Nephron progenitor cell (in vitro differentiated cells): Measurements from ENCODE around the gene RAD51B.
"Not testable (repeated sequence)": the region's sequence is repeated elsewhere in the genome, so short reads cannot be mapped to it uniquely, and the experiment has no call there.

ENCODE experiments used
- DNase-seq: peaks from one replicate; pipeline ENCODE4 v3.0.0; 2021
- H3K27ac Mint-ChIP-seq: 2 replicates; pipeline ENCODE4 v1.8.0; 2021; ENCODE audit warnings: mild to moderate bottlenecking, moderate library complexity, mixed read lengths
- H3K27me3 Mint-ChIP-seq: 2 replicates; pipeline ENCODE4 v1.8.0; 2021; ENCODE audit warnings: mild to moderate bottlenecking, low read depth, mixed read lengths; ENCODE audit not compliant: poor library complexity
- H3K36me3 Mint-ChIP-seq: 2 replicates; pipeline ENCODE4 v1.8.0; 2021; ENCODE audit warnings: low read depth, mixed read lengths
- H3K4me1 Mint-ChIP-seq: 2 replicates; pipeline ENCODE4 v1.8.0; 2021; ENCODE audit warnings: mixed read lengths
- H3K4me3 Mint-ChIP-seq: 2 replicates; pipeline ENCODE4 v1.8.0; 2021; ENCODE audit warnings: mild to moderate bottlenecking, moderate library complexity, mixed read lengths
- H3K9me3 Mint-ChIP-seq: 2 replicates; pipeline ENCODE4 v1.8.0; 2021; ENCODE audit warnings: mild to moderate bottlenecking, moderate library complexity, mixed read lengths
- TF ChIP-seq, protein P1 (sequence below): fragments of 200-600 bp; sonication (generic); IDR thresholded peaks from 2 replicates; pipeline ENCODE4 v1.5.0; 2021; ENCODE audit warnings: antibody characterized with exemption

The RAD51B gene

DNA sequence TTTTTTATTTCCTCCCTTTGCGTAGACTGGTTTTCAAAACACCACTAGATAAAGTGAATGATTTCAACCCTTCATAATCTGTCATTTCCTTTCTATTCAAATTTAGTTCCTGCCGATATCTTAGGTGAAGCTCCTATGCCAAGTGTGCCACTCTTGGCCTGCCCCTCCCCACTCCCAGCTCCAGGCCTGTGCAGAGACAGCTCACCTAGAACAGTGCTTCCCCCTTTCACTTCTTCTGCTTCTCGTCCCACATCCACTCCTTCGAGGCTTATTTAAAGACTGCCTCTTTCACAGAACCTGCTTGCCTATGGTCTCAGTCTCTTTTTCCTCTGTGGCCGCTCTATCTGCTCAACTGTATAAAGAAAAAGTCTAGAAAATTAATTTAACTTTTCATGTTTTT is 473.8 kb downstream of the RAD51B start:
- TF ChIP-seq, protein P1, sequence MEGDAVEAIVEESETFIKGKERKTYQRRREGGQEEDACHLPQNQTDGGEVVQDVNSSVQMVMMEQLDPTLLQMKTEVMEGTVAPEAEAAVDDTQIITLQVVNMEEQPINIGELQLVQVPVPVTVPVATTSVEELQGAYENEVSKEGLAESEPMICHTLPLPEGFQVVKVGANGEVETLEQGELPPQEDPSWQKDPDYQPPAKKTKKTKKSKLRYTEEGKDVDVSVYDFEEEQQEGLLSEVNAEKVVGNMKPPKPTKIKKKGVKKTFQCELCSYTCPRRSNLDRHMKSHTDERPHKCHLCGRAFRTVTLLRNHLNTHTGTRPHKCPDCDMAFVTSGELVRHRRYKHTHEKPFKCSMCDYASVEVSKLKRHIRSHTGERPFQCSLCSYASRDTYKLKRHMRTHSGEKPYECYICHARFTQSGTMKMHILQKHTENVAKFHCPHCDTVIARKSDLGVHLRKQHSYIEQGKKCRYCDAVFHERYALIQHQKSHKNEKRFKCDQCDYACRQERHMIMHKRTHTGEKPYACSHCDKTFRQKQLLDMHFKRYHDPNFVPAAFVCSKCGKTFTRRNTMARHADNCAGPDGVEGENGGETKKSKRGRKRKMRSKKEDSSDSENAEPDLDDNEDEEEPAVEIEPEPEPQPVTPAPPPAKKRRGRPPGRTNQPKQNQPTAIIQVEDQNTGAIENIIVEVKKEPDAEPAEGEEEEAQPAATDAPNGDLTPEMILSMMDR: no peak
- Mint-ChIP-seq H3K27me3 (peaks cover 2% of the 10 kb centered on the region), H3K4me3 (peak overlapping the region; percentile 22), H3K36me3 (peaks cover 8% of the 10 kb centered on the region), H3K27ac (peak overlapping the region; percentile 98), H3K9me3 (peaks cover 9% of the 10 kb centered on the region), H3K4me1 (peaks cover 86% of the 10 kb centered on the region)
- DNase-seq: no peak

DNA sequence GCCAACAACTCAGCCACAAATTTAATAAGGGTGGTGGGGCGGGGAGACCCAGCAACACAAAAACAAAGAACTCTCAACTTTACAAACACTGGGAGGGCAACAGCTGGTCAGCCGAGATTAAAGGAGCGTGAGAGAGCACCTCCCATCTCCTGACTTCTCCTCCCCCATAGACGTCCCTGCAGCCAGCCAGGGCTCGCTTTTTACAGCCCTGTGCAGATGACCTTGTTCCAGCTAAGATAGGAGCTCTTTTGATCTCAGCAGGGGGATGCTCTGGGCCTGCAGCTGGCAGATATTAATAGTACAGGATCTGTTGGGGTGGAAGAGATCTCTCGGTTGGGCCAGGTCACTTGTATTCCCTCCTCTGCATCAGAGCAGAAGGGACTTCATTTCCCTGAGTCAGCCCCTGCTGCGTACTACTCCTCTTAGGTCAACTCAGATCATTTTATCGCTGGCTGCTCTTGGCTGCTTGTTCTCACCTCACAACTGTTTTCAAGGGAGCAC is 475.8 kb downstream of the RAD51B start:
- Mint-ChIP-seq H3K27me3 (peaks cover 2% of the 10 kb centered on the region), H3K9me3 (peaks cover 29% of the 10 kb centered on the region), H3K4me1 (peaks cover 77% of the 10 kb centered on the region), H3K36me3 (peaks cover 26% of the 10 kb centered on the region), H3K27ac (peak overlapping the region; percentile 97), H3K4me3 (peak overlapping the region; percentile 55)
- DNase-seq: peak; percentile 41
- TF ChIP-seq, protein P1: no peak

DNA sequence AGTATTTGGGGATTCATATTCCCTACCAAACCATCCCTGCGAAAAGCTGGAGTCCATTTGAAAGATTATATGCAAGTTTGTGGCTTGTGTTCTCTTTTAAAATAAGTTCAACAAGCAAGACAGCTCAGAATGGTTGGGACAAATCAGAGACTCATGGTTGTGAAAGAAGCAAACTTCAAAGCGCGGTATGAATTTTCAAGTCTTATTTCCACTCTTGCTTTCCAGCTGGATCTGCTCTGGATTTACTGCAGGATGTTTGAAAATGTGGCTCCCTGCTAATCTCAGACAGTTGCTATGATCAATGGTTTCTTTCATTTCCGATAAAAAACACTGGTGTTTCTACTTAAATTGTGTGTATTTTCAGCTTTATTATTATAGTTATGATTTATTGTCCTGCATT is 477.5 kb downstream of the RAD51B start:
- H3K9me3 Mint-ChIP-seq: peaks cover 46% of the 10 kb centered on the region
- H3K4me3 Mint-ChIP-seq: no peak overlapping the region
- H3K36me3 Mint-ChIP-seq: peaks cover 41% of the 10 kb centered on the region
- no peak overlapping the region for H3K27ac Mint-ChIP-seq
- TF ChIP-seq, protein P1: no peak
- peaks cover 2% of the 10 kb centered on the region for H3K27me3 Mint-ChIP-seq
- DNase-seq: no peak
- H3K4me1 Mint-ChIP-seq: peaks cover 67% of the 10 kb centered on the region

DNA sequence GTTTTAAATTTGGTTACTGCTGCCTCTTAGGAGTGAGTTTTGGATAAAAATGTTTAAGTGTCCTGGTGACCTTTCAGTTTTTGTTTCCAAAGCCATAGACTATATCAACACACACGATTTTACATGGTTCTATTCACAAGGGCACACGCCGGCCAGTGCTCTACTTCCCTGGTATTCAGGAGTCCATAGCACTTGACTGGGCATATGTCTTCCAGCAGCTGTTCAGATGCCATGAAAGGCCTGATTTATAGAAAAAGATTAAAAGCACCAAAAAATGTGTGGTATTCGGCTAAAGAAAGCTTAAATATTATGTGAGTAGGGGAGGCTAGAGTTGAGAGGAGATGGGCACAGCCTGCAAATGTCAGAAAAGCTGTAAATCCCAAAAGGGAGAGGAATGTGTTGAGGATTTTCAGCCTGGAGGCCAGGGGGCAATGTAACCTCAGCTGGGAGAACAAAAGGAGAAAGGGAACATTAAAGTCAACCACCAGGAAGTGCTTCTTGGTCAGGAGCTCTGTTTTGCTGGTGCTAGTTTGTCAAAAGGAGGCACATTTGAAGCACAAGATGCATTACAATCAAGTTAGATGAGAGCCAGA is 478.4 kb downstream of the RAD51B start:
- peaks cover 57% of the 10 kb centered on the region for H3K4me1 Mint-ChIP-seq
- peak overlapping the region; percentile 96 for H3K27ac Mint-ChIP-seq
- H3K9me3 Mint-ChIP-seq: peaks cover 55% of the 10 kb centered on the region
- peaks cover 2% of the 10 kb centered on the region for H3K27me3 Mint-ChIP-seq
- TF ChIP-seq, protein P1: no peak
- DNase-seq: no peak
- peaks cover 50% of the 10 kb centered on the region for H3K36me3 Mint-ChIP-seq
- peak overlapping the region; percentile 54 for H3K4me3 Mint-ChIP-seq

DNA sequence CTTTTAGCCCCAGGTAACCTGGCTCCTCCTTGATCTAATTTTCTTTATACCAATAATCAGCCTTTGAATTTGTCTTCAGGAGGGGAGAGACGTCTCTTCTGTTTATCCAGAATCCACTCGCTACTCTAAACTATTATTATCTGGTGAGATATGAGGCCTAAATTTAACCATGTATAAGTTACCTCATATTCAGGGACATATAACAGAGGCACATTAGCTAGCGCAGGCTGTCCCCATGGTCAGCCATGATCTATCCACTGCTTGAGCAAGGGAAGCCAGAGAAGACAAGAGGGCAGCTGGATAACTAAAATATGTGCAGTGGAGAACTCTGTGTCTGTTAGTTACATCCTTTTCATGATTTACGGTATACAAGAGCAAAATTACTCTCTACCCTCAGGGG is 481.0 kb downstream of the RAD51B start:
- Mint-ChIP-seq H3K4me1 (peaks cover 34% of the 10 kb centered on the region), H3K27ac (no peak overlapping the region), H3K4me3 (no peak overlapping the region), H3K36me3 (peaks cover 57% of the 10 kb centered on the region), H3K9me3 (peaks cover 62% of the 10 kb centered on the region), H3K27me3 (no peaks in the 10 kb centered on the region)
- no peak for DNase-seq
- TF ChIP-seq, protein P1: no peak

DNA sequence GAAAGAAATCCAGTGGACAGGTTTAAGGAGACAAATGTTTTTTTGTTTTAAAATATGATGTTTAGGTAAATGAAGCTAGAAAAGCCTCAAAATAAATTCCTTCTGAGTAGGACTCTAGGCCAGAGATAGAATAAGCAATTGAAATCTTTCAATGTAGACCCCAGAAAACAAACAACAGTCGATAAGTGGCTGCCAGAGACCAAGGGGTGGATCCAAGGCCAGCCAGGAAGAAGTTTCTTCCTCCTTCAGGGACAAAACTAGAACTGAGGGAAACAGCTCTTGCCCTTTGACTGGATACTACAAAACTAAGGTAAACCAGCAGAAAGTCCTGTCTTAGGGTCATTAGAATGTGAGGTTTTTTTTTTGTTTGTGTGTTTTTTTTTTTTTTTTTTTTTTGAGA is 481.6 kb downstream of the RAD51B start:
- Mint-ChIP-seq H3K4me3 (no peak overlapping the region), H3K9me3 (peaks cover 62% of the 10 kb centered on the region), H3K27ac (no peak overlapping the region), H3K36me3 (peaks cover 57% of the 10 kb centered on the region), H3K27me3 (no peaks in the 10 kb centered on the region), H3K4me1 (peaks cover 29% of the 10 kb centered on the region)
- no peak for DNase-seq
- TF ChIP-seq, protein P1: no peak

DNA sequence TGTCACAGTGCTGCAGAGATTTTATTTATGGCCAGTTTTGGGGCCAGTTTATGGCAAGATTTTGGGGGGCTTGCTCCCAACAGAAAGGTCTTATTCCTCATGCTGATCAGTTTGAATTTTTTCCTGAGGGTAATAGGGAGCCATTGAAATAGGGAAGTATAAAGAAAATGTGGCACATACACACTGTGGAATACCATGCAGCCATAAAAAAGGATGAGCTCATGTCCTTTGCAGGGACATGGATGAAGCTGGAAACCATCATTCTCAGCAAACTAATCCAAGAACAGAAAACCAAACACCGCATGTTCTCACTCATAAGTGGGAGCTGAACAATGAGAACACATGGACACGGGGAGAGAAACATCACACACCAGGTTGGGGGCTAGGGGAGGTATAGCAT is 483.4 kb downstream of the RAD51B start:
- H3K27ac Mint-ChIP-seq: peak overlapping the region; percentile 61
- not testable (repeated sequence) for H3K27me3 Mint-ChIP-seq, H3K4me3 Mint-ChIP-seq, DNase-seq
- peaks cover 57% of the 10 kb centered on the region for H3K9me3 Mint-ChIP-seq
- peaks cover 29% of the 10 kb centered on the region for H3K4me1 Mint-ChIP-seq
- peaks cover 53% of the 10 kb centered on the region for H3K36me3 Mint-ChIP-seq
